GM12878 (cell line): ENCODE data around the gene PDZRN4. TPM values are rescaled to one million over a fixed set of nuclear protein-coding genes. Genes with fewer than 3 reads are reported as not detected.

Source experiments
- CHD1 ChIP-seq: IDR thresholded peaks from 2 replicates; pipeline ENCODE4 v1.6.1; 2012; ENCODE audit warnings: low read depth, low read length, improper control_type of control experiment
- E4F1 ChIP-seq: fragments of 450-650 bp; IDR thresholded peaks from 2 replicates; pipeline ENCODE4 v1.6.1; 2018; ENCODE audit warnings: borderline replicate concordance, mild to moderate bottlenecking; ENCODE audit not compliant: partially characterized antibody
- FOXM1 ChIP-seq: IDR thresholded peaks from 2 replicates; pipeline ENCODE4 v1.6.1; 2012; ENCODE audit warnings: low read depth, mild to moderate bottlenecking, inconsistent platforms, low read length, moderate library complexity
- LARP7 ChIP-seq: fragments of 450-650 bp; IDR thresholded peaks from 2 replicates; pipeline ENCODE4 v1.6.1; 2017; ENCODE audit warnings: mild to moderate bottlenecking
- NFYB ChIP-seq: IDR thresholded peaks from 2 replicates; pipeline ENCODE4 v1.6.1; 2011; ENCODE audit warnings: low read depth, mild to moderate bottlenecking, low read length, improper control_type of control experiment, moderate library complexity; ENCODE audit not compliant: insufficient read depth
- REST ChIP-seq: IDR thresholded peaks from 2 replicates; pipeline ENCODE4 v1.6.1; 2012; ENCODE audit warnings: mild to moderate bottlenecking, low read depth, low read length
- SPI1 ChIP-seq: IDR thresholded peaks from 2 replicates; pipeline ENCODE4 v1.6.1; 2011; ENCODE audit warnings: low read depth, mild to moderate bottlenecking, low read length, moderate library complexity, borderline replicate concordance; ENCODE audit not compliant: insufficient read depth
- TCF7 ChIP-seq: IDR thresholded peaks from 2 replicates; pipeline ENCODE4 v1.6.1; 2014; ENCODE audit warnings: antibody characterized with exemption, borderline replicate concordance
- polyA plus RNA-seq, 11 experiments: library from polyadenylated mRNA; depleted of rRNA in 4 of 11; unstranded in 6 of 11; stranded (reverse) in 5 of 11; fragments of >200 nt; fragmentation: Nextera tagmentation in 4 of 11; fragmentation: Illumina TruSeq in 1 of 11; extraction: Ambion mirVana in 4 of 11; extraction: Trizol in 1 of 11; gene quantifications; 1 replicate in 1 of 11; 2 replicates in 10 of 11; pipeline versions ENCODE4 v1.2.1 to v1.2.3, GENCODE V29; 2011 to 2016; ENCODE audit warnings: inconsistent platforms in 2 of 11, missing spikeins in 2 of 11, low read depth in 1 of 11
- total RNA-seq, 4 experiments: library from RNA; depleted of rRNA in 3 of 4; stranded (reverse); fragments of >200 nt in 3 of 4; fragmentation: Illumina TruSeq in 1 of 4; extraction: Trizol in 1 of 4; gene quantifications; 2 replicates each; pipeline versions ENCODE4 v1.2.1 to v1.2.3, GENCODE V29; 2013 to 2021

The PDZRN4 gene
- total and polyA plus RNA-seq, 10 of the 15 experiments (the other 5 are each of a cell fraction or from before 2014, with no cell fraction given), result 0.03 TPM; not detected in 9

GRCh38 chr12:41527062-41527461, 338.9 kb downstream of the PDZRN4 start (continued):
- TF ChIP-seq E4F1 (no peak), SPI1 (no peak), NFYB (no peak), LARP7 (no peak), FOXM1 (no peak), CHD1 (no peak), REST (no peak), TCF7 (no peak)
